Gastrocnemius medialis (tissue), 4 donors: ENCODE measurements around the gene TIMM17B.

Experiments
- CTCF ChIP-seq, 5 experiments: fragments of 450-650 bp in 3 of 5; fragments of 200-600 bp in 2 of 5; sonication (generic) in 2 of 5; IDR thresholded peaks in 4 of 5; conservative IDR thresholded peaks in 1 of 5; 1 replicate in 4 of 5; 2 replicates in 1 of 5; pipeline ENCODE4 v1.5.1; 2016 to 2019; ENCODE audit warnings: antibody characterized with exemption in 5 of 5, mild to moderate bottlenecking in 3 of 5, moderate library complexity in 3 of 5
- POLR2A ChIP-seq, 2 donors: fragments of 450-650 bp; IDR thresholded peaks; one replicate each; pipeline ENCODE4 v1.6.1; 2017; ENCODE audit warnings: antibody characterized with exemption in 2 of 2, mild to moderate bottlenecking in 2 of 2, moderate library complexity in 2 of 2

GRCh38 chrX:48927736-48928382, 30.3 kb upstream of the TIMM17B start:
- TF ChIP-seq CTCF (IDR thresholded peaks at IDR 0.05 in 4 of 5, conservative IDR thresholded peaks at IDR 0.05 in 1 of 5) (no peak), POLR2A (IDR thresholded peaks at IDR 0.05) (no peak)
